D341Med (cell line): ENCODE results near the gene TMEM119.
"Not testable (repeated sequence)": the region's sequence is repeated elsewhere in the genome, so short reads cannot be mapped to it uniquely, and the experiment has no call there.

Experiments
- DNase-seq: peaks from one replicate; pipeline ENCODE4 v3.0.0; 2012; ENCODE audit warnings: low spot score

The TMEM119 gene

DNA sequence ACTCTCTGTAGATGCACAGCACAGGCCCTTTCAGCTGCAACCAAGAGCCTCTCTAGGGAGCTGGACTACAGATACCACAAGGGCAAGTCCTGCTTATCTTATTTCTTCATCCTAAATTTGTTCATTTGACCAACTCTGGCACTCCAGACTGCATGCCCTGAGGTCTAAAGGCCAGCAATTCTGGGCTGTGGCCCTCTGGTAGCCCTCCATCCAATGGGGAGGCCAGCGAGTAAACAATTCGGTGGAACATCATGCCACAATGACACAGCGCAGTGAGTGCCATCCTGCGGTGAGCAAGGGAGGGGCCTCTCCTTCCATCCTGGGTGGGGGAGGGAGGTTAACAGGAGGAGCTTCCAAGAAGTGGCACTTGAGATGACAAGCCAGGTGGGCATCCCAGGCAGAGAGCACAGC lies 36.5 kb upstream of the TMEM119 start:
- DNase-seq = peak; percentile 7

DNA sequence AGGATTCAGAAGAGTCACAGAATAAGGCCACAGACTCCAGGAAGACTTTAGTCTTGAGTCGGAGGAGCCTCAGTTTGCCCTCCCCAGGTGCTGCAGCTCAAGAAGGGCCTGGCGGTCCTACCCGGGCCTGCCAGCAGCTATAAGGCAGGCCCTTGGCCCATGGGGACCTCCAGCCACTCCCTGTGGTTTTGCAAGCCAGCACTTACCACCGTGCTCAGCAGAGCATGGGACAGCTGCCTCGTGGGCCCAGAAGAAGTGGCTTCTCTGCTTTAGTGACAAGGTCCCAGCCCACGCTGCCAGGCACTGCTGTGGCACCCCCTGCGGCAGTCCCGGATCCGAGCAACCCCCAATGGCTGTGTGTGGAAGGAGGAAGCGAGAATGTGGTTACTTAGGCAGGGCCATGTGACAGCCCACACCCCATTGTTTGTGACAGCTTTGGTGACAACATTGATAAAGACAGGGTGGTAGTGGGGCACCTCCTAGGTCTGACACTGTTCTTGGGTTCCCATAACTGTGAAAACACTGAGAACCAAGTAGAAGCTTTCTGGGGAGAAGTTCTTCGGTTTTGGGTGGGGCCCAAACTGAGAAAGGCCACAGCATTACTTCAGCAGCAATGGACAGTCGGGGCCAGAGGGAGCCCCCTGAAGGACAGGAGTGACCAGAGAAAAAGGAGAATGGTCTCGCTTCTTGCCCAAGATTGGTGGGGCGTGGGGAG lies 35.8 kb upstream of the TMEM119 start, which contains the start of gene SELPLG:
SELPLG (minus strand) TSS at position 361 of the 715 bp plus-strand sequence. CDS start 9,587 bp downstream, outside the sequence.
- DNase-seq = peak; percentile 22

DNA sequence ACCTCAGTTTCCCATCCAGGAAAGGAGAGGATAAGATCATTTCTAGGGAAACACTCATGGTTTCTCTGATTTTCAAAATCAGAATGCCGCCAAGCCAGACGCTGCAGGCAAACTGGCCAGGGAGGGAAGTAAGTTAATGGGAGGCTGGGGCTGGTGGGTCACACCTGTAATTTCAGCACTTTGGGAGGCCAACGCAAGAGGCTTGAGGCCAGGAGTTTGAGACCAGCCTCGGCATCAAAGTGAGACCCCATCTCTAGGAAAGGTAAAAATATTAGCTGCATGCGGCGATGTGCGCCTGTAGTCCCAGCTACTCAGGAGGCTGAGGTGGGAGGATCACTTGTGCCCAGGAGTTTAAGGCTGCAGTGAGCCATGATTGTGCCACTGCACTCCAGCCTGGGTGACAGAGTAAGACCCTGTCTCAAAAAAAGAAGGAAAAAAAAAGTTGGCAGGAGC lies 35.2 kb upstream of the TMEM119 start:
- no peak for DNase-seq

- DNase-seq = not testable (repeated sequence)
Observed at GRCh38 chr12:108631261-108631660, 33.4 kb upstream of the TMEM119 start.

- DNase-seq = peak; percentile 36
Observed at GRCh38 chr12:108630481-108631207, 32.8 kb upstream of the TMEM119 start.

- peak; percentile 22 for DNase-seq
Observed at GRCh38 chr12:108629824-108630476, 32.1 kb upstream of the TMEM119 start.

- DNase-seq = no peak
Observed at GRCh38 chr12:108629151-108629550, 31.3 kb upstream of the TMEM119 start.

- no peak for DNase-seq
Observed at GRCh38 chr12:108627134-108627920, 29.4 kb upstream of the TMEM119 start.

GRCh38 chr12:108625228-108625627 lies 27.3 kb upstream of the TMEM119 start:
- DNase-seq = no peak

DNA sequence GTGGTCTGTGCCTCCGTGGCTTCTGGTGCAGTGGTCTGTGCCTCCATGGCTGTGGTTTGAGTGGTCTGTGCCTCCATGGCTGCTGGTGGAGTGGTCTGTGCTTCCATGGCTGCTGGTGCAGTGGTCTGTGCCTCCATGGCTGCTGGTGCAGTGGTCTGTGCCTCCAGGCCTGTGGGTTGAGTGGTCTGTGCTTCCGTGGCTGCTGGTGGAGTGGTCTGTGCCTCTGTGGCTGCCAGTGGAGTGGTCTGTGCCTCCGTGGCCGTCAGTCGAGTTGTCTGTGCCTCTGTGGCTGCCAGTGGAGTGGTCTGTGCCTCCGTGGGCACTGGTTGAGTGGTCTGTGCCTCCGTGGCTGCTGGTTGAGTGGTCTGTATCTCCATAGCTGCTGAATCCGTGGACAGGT lies 25.7 kb upstream of the TMEM119 start:
- no peak for DNase-seq

DNA sequence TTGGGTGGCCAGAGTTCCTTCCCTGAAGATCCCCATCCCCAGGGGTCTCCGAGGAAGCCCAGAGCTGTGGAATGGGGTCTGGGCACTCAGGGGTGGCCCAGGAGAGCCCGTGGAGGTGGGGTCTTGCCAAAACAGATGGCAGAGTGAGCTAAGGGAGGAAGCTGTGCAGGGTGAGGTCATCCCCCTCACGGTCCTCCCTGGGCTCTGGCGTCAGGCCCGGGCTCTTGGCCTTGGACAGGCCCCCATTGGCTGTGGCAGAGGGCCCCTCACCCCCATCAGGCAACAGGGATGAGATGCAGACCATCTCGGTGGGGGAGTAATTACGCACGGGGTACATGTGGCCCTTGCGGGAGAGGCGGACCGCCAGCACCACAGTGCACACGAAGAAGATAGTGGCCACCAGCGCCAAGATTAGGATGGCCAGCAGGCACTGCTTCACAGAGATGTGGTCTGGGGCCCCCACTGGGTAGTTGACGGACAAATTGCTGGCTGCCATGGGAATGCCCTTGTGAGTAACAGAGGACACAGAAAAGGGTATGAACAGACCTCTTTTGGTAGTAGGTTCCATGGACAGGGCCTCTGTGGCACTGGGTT lies 25.1 kb upstream of the TMEM119 start:
- DNase-seq = no peak

- DNase-seq = no peak
Observed at GRCh38 chr12:108622421-108622820, 24.5 kb upstream of the TMEM119 start.

DNA sequence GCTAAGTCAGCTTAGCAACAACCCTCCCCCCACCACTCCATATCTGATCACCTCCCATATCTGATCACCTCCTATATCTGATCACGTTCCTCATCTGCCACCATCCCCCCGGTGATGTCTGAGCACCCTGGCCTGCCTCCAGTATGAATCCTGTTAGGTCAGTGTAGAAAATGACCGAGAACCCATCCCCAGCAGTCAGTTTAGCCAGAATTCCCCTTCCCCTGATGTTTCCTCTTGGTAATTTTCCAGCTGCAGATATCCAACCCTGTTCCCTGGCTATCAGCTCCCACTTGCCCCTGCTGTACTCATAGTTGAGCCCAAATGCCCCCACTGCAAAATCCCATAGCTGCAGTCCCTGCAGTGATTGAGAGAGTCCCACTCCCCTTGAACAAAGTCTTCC lies 23.3 kb upstream of the TMEM119 start:
- DNase-seq = no peak

DNA sequence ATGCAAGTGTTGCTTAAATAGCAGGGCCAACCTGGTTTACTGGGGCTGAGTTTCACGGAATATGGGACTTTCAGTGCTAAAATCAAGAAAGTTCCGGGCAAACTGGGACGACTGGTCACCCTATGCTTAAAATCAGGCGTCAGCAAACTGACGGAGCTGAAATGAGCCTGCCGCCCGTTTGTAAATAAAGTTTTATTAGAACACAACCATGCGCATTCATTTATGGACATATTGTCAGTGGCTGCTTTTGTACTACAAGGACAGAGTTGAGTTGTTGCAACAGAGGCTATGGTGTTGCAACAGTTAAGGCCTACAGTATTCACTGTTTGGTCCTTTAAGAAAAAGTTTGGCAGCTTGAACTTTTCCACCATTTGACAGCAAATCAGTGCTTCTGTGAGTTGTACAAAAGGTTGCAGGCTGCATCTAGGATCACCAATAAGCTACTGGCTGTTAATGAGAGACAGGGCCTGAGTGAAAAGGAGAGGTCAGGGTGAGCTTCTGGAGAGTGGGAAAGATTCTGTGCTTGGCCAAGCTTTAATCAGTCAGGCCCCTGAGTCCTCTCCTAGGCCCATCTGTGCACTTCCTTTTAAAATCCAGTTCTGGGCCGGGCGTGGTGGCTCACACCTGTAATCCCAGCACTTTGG lies 22.5 kb upstream of the TMEM119 start:
- DNase-seq = no peak

DNA sequence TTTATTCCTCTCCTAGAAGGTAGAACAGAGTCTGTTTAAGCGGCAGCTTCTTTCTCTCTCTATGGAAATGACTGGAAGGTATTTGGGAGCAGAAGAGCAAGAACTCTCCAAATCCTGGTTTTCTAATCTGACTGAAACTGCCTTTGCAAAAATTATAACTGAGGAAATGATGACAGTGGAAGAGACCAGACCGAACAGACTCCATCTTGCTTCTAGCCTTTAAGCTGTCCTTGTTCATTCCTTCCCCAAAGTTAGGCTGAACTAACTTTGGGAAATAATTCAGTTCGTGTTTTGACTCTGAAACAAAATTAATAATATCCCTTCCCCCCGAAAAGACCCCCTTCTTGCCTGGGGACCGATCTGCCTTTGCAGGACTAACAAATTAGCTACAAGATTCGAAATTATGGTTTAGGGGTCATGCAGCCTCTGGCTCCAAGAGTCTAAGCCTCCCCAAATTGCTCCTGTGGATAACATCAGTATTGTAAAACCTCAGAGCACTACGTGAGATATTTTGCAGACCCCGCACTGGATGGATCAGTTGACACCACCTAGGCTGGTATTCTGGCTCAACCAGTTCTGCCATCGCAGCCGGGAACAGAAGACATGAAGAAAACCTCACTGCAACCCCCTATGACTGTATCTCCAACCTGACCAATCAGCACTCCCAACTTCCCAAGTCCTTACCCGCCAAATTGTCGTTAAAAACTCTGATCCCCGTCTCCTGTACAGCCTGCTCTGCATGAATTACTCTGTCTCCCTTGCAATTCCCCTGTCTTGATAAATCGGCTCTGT lies 21.7 kb upstream of the TMEM119 start:
- DNase-seq = no peak

- not testable (repeated sequence) for DNase-seq
Observed at GRCh38 chr12:108618953-108619274, 21.0 kb upstream of the TMEM119 start.

GRCh38 chr12:108618079-108618952 lies 20.4 kb upstream of the TMEM119 start:
- DNase-seq = peak; percentile 91

DNA sequence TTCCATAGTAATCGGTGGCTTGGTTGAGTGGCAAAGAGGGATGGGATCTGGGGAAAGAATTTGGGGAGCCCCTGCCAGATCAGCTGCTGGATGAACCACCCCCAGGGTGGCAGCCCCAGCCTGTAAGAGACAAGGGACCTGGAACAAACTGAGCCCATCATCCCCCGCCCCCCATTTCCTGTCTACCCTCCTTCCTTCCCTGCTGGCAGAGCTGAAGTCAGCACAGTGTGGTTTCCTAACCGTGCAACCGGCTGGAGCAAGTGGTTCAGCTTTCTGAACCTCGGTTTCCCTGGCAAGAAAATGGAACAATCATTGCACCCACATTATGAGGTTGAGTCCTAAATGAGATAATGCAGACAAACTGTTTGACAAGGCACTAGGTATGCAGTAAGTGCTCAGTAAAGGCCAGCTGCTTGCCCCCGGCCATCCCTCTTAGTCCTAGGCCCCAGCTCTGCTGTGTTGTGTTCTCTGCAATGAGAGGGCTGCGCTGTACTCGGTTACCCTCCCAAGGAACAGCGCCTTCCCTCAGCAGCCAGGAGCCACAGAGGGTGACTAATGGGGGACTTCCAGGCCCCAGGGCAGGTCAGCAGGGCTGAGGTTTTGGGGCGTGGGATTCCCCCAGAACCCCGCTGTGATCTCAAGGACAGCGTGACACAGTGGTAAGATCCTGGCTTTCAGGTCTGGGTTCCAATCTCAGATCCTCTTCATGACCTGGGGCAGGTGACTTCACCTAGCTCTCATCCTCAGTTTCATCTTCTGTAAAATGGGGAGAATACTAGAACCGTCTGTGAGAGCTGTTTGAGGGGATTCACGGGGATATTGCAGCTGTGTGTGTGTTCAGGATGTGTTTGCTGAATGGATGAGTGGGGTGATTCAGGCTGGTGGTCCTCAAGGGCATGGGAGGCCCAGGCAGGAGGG lies 19.3 kb upstream of the TMEM119 start:
- DNase-seq = no peak
